ENCODE data around the gene ABCC5. TPM values are rescaled to one million over a fixed set of nuclear protein-coding genes. Genes with fewer than 3 reads are reported as not detected.

ABCC5 gene
- total RNA-seq (2022; extraction: Qiagen RNA extraction; ENCODE audit: low read depth) = 10.4 to 17.4 TPM (median 15.3 TPM) in 5 replicates

GRCh38 chr3:184017672-184018423 is at the start of gene ABCC5:
TSS of gene ABCC5 (minus strand) at chr3:184017884. CDS start at chr3:184014392, 3,492 bp downstream.

GRCh38 chr3:184052767-184053166 is 35.1 kb upstream of the ABCC5 start, which contains the start of gene HTR3C:
TSS of gene HTR3C (plus strand) at chr3:184053047. CDS start at chr3:184053081, 34 bp downstream.

GRCh38 chr3:184031187-184031792 is 13.6 kb upstream of the ABCC5 start, which contains the start of gene HTR3D:
TSS of gene HTR3D (plus strand) at chr3:184031742. CDS start at chr3:184031742, 0 bp downstream.

GRCh38 chr3:183884427-183885296 is 133.0 kb downstream of the ABCC5 start, which contains the start of gene PARL:
TSS of gene PARL (minus strand) at chr3:183884880. CDS start at chr3:183884846, 34 bp downstream.

Other genes starting within 250 kb of the ABCC5 start
- 4.0 to 7.8 TPM (median 6.9 TPM) in 5 replicates for gene MAP6D1, start 192.3 kb downstream of the ABCC5 start, total RNA-seq (2022; extraction: Qiagen RNA extraction; ENCODE audit: low read depth)
- gene PARL, start 133.0 kb downstream of the ABCC5 start, total RNA-seq (2022; extraction: Qiagen RNA extraction; ENCODE audit: low read depth) = 61.4 to 67.9 TPM (median 65.1 TPM) in 5 replicates
- gene HTR3D, start 13.9 kb upstream of the ABCC5 start, total RNA-seq (2022; extraction: Qiagen RNA extraction; ENCODE audit: low read depth) = not detected in 5 replicates
- not detected in 5 replicates for gene HTR3C, start 35.2 kb upstream of the ABCC5 start, total RNA-seq (2022; extraction: Qiagen RNA extraction; ENCODE audit: low read depth)
- not detected in 5 replicates for gene HTR3E, start 79.2 kb upstream of the ABCC5 start, total RNA-seq (2022; extraction: Qiagen RNA extraction; ENCODE audit: low read depth)
- 25.0 to 31.5 TPM (median 29.3 TPM) in 5 replicates for gene EIF2B5, start 117.5 kb upstream of the ABCC5 start, total RNA-seq (2022; extraction: Qiagen RNA extraction; ENCODE audit: low read depth)
- gene DVL3, start 137.5 kb upstream of the ABCC5 start, total RNA-seq (2022; extraction: Qiagen RNA extraction; ENCODE audit: low read depth) = 14.9 to 30.4 TPM (median 26.5 TPM) in 5 replicates
- 286 to 326 TPM (median 314 TPM) in 5 replicates for gene AP2M1, start 157.0 kb upstream of the ABCC5 start, total RNA-seq (2022; extraction: Qiagen RNA extraction; ENCODE audit: low read depth)
- 25.4 to 36.5 TPM (median 34.8 TPM) in 5 replicates for gene ABCF3, start 168.3 kb upstream of the ABCC5 start, total RNA-seq (2022; extraction: Qiagen RNA extraction; ENCODE audit: low read depth)
- 0.29 to 0.46 TPM (median 0.38 TPM) in 5 replicates for gene VWA5B2, start 211.7 kb upstream of the ABCC5 start, total RNA-seq (2022; extraction: Qiagen RNA extraction; ENCODE audit: low read depth)
- 48.9 to 83.2 TPM (median 72.9 TPM) in 5 replicates for gene ALG3, start 231.1 kb upstream of the ABCC5 start, total RNA-seq (2022; extraction: Qiagen RNA extraction; ENCODE audit: low read depth)
- 8.0 to 13.2 TPM (median 11.0 TPM) in 5 replicates for gene EEF1AKMT4, start 231.8 kb upstream of the ABCC5 start, total RNA-seq (2022; extraction: Qiagen RNA extraction; ENCODE audit: low read depth)
- 0.60 to 2.0 TPM (median 1.3 TPM) in 5 replicates for gene CAMK2N2, start 243.7 kb upstream of the ABCC5 start, total RNA-seq (2022; extraction: Qiagen RNA extraction; ENCODE audit: low read depth)